Subcutaneous abdominal adipose tissue (tissue), 5 donors: ENCODE data around the gene ARL8A.

Experiments
- H3K27ac ChIP-seq: one replicate; pipeline ENCODE4 v1.7.0; 2013; ENCODE audit warnings: low read depth, mild to moderate bottlenecking, inconsistent platforms, low read length, moderate library complexity
- H3K27me3 ChIP-seq, 5 donors: one replicate each; pipeline ENCODE4 v1.7.0; 2013; ENCODE audit warnings: low read length in 5 of 5, inconsistent platforms in 1 of 5; ENCODE audit not compliant: control insufficient read depth in 5 of 5, insufficient read depth in 4 of 5
- H3K36me3 ChIP-seq, 5 donors: one replicate each; pipeline ENCODE4 v1.7.0; 2013; ENCODE audit warnings: low read length in 5 of 5; ENCODE audit not compliant: control insufficient read depth in 5 of 5, insufficient read depth in 5 of 5
- H3K4me1 ChIP-seq, 5 donors: one replicate each; pipeline ENCODE4 v1.7.0; 2013; ENCODE audit warnings: low read length in 5 of 5, mild to moderate bottlenecking in 3 of 5, moderate library complexity in 1 of 5; ENCODE audit not compliant: control insufficient read depth in 5 of 5, insufficient read depth in 5 of 5
- H3K4me3 ChIP-seq, 5 donors: one replicate each; pipeline ENCODE4 v1.7.0; 2013; ENCODE audit warnings: low read length in 5 of 5, low read depth in 1 of 5
- H3K9ac ChIP-seq, 5 donors: one replicate each; pipeline ENCODE4 v1.7.0; 2013; ENCODE audit warnings: low read length in 5 of 5, mild to moderate bottlenecking in 4 of 5, moderate library complexity in 3 of 5
- H3K9me3 ChIP-seq, 5 donors: one replicate each; pipeline ENCODE4 v1.7.0; 2013; ENCODE audit warnings: low read length in 5 of 5; ENCODE audit not compliant: control insufficient read depth in 5 of 5
- donor health status: healthy.
- donor health status: healthy.
- donor health status: healthy.
- donor health status: healthy.
- donor health status: healthy.

ARL8A gene

GRCh38 chr1:202104073-202104472 lies 40.5 kb downstream of the ARL8A start:
- Histone ChIP-seq H3K27ac (no peak overlapping the region), H3K9me3 (no peaks in the 10 kb centered on the region), H3K4me3 (no peak overlapping the region), H3K9ac (no peak overlapping the region), H3K36me3 (no peaks in the 10 kb centered on the region), H3K27me3 (peaks cover 0 to 3% (median 0%) of the 10 kb centered on the region in 5 donors), H3K4me1 (no peaks in the 10 kb centered on the region)

GRCh38 chr1:202101184-202101583 lies 43.4 kb downstream of the ARL8A start:
- Histone ChIP-seq H3K4me3 (no peak overlapping the region), H3K27me3 (peaks cover 0 to 3% (median 0%) of the 10 kb centered on the region in 5 donors), H3K4me1 (no peaks in the 10 kb centered on the region), H3K9ac (no peak overlapping the region), H3K9me3 (no peaks in the 10 kb centered on the region), H3K27ac (no peak overlapping the region), H3K36me3 (no peaks in the 10 kb centered on the region)

DNA sequence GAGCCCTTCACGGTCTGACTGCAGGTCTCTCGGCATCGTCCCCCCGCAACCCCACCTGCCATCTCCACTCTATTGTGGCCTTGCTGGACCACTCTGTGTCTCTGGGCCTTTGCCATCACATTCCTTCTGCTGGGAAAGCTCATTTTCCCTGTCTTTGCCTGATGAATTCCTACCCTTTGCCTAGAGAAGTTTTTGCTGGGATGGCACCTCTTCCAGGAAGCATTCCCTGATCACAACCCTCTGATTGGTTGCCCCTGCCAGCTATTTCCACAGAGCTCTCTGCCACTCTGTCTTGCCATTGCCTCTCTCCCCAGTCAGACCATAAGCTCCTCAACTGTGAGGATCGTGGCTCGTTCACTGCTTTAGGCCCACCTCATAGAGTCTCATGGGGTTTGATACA lies 50.7 kb downstream of the ARL8A start:
- H3K9ac ChIP-seq, result no peak overlapping the region
- no peak overlapping the region for H3K4me3 ChIP-seq
- no peak overlapping the region for H3K27ac ChIP-seq
- H3K27me3 ChIP-seq, result no peaks in the 10 kb centered on the region
- no peaks in the 10 kb centered on the region for H3K4me1 ChIP-seq
- no peaks in the 10 kb centered on the region for H3K36me3 ChIP-seq
- H3K9me3 ChIP-seq, result no peaks in the 10 kb centered on the region

- no peaks in the 10 kb centered on the region for H3K9me3 ChIP-seq
- peaks cover 0 to 26% (median 23%) of the 10 kb centered on the region in 5 donors for H3K4me1 ChIP-seq
- H3K9ac ChIP-seq, result no peak overlapping the region
- H3K4me3 ChIP-seq, result no peak overlapping the region
- H3K36me3 ChIP-seq, result no peaks in the 10 kb centered on the region
- H3K27ac ChIP-seq, result no peak overlapping the region
- no peaks in the 10 kb centered on the region for H3K27me3 ChIP-seq
These were observed 53.5 kb downstream of the ARL8A start for GRCh38 chr1:202090994-202091393.

GRCh38 chr1:202088206-202088605 lies 56.3 kb downstream of the ARL8A start:
- Histone ChIP-seq H3K27me3 (no peaks in the 10 kb centered on the region), H3K9ac (no peak overlapping the region), H3K4me1 (peaks cover 2 to 38% (median 32%) of the 10 kb centered on the region in 5 donors), H3K9me3 (no peaks in the 10 kb centered on the region), H3K36me3 (no peaks in the 10 kb centered on the region), H3K27ac (no peak overlapping the region), H3K4me3 (no peak overlapping the region)

DNA sequence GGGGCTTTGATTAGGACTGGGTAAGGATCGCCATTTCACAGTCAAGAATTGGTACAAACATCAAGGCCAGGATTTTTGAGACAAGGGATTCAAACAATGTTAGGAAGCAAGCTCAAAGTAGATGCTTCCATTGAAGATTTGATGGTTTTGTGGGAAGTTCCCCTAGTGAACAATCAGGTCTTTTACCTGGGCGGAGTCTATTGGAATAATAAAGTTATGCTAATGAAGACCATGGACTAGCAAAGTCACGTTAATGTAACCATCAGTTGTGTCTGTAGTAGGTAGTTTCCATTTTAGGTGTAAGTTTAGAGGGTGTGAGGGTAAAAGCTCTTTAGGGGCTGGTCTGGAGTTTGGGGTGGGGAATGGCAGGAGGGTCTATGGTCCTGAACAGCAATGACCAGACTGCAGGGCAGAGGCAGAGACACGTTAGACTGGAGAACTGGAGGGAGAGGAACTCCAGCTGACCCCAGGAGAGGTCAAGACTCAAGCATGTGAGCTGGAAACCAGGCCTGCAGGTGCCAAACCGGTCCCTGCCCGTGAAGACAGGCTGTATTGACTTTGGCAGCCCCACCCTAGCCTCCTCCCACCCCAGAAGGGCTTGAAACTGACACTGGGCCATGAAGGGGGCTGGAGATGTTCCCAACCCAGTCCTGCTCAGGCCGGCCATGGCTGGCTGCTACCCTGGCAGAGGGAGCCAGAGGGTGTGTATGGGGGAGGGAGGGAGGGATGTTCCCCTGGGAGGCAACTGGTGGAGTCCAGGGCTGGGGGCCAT lies 57.8 kb downstream of the ARL8A start:
- no peaks in the 10 kb centered on the region for H3K27me3 ChIP-seq
- H3K4me3 ChIP-seq, result no peak overlapping the region
- H3K4me1 ChIP-seq, result peaks cover 2 to 38% (median 32%) of the 10 kb centered on the region in 5 donors
- H3K27ac ChIP-seq, result no peak overlapping the region
- no peak overlapping the region for H3K9ac ChIP-seq
- H3K36me3 ChIP-seq, result no peaks in the 10 kb centered on the region
- H3K9me3 ChIP-seq, result no peaks in the 10 kb centered on the region

DNA sequence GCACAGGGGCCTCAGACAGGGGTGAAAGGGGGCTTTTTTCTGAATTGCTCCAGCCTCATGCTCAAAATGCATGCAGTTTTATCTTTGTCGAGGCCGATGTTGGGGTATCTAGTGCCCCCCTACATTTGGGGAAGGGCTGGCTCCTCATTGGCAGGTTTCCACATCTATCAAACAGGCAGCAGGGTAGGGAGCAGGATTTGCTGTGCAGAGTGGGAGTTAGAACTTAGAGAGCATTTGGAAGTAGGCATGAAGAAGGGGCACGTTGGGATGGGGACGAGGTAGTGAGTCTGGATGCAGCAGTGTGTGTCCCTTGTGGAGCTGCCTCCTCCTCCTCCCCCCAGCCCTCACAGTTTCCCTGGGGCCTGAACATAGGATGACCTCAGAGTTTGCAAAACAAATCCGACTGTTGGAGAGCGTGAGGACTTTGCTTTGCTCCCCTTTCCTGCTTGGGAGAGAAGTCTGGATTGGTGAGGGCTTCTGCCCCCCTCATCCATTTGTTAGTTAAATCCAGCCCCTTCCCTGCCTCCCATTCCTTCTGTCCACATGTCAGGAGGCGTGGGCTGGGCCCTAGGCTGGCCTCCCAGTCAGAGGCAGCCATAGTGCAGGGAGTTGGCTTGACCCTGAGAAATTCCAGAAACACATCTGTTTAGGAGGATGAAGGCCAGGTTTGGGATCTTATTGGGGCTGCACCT lies 58.7 kb downstream of the ARL8A start:
- no peaks in the 10 kb centered on the region for H3K36me3 ChIP-seq
- H3K27ac ChIP-seq, result no peak overlapping the region
- peaks cover 2 to 38% (median 32%) of the 10 kb centered on the region in 5 donors for H3K4me1 ChIP-seq
- peak overlapping the region in 1 of 5 donors; percentile 25 for H3K4me3 ChIP-seq
- no peak overlapping the region for H3K9ac ChIP-seq
- H3K27me3 ChIP-seq, result no peaks in the 10 kb centered on the region
- H3K9me3 ChIP-seq, result no peaks in the 10 kb centered on the region

- H3K4me3 ChIP-seq, result no peak overlapping the region
- H3K9ac ChIP-seq, result peak overlapping the region in 1 of 5 donors; percentile 52
- H3K9me3 ChIP-seq, result no peaks in the 10 kb centered on the region
- peaks cover 2 to 38% (median 32%) of the 10 kb centered on the region in 5 donors for H3K4me1 ChIP-seq
- no peak overlapping the region for H3K27ac ChIP-seq
- no peaks in the 10 kb centered on the region for H3K27me3 ChIP-seq
- no peaks in the 10 kb centered on the region for H3K36me3 ChIP-seq
These were observed 59.5 kb downstream of the ARL8A start for GRCh38 chr1:202084791-202085681.
